Caco-2 (cell line): ENCODE measurements around the gene ERC2. TPM values are rescaled to one million over a fixed set of nuclear protein-coding genes. Genes with fewer than 3 reads are reported as not detected.

Experiments used
- BruUV-seq: library from RNA; stranded (reverse); fragments of 400-500 nt; replicated peaks from 2 replicates; lab custom pipeline; 2021; lab: Mats Ljungman, UMichigan
- CTCF ChIA-PET: fragments of 300-600 bp; sonication (Branson Sonifier 250); formaldehyde crosslinking; loops from one replicate; lab custom pipeline; 2022; ENCODE audit warnings: antibody characterized with exemption; lab: Charles Lee
- POLR2A ChIA-PET: fragments of 300-600 bp; sonication (Branson Sonifier 250); formaldehyde crosslinking; loops from one replicate; lab custom pipeline; 2022; ENCODE audit warnings: antibody characterized with exemption; lab: Charles Lee
- DNase-seq, 2 experiments: peaks; one replicate each; pipeline versions ENCODE4 v3.0.0 to v3.0.0-alpha.2; 2020 to 2022
- H3K27me3 ChIP-seq: replicated peaks from 2 replicates; pipeline ENCODE4 v1.6.0; 2011; ENCODE audit warnings: low read length; ENCODE audit not compliant: control insufficient read depth, insufficient read depth
- H3K36me3 ChIP-seq: 2 replicates; pipeline ENCODE4 v1.5.1; 2011; ENCODE audit warnings: low read length; ENCODE audit not compliant: control insufficient read depth, insufficient read depth
- H3K4me1 ChIP-seq: fragments of 250-450 bp; sonication (Bioruptor Pico); 2 replicates; pipeline ENCODE4 v1.5.1; 2020; ENCODE audit warnings: mild to moderate bottlenecking
- H3K4me3 ChIP-seq: 2 replicates; pipeline ENCODE4 v1.5.1; 2011; ENCODE audit warnings: low read depth, mild to moderate bottlenecking, control low read depth, low read length
- H3K9me3 ChIP-seq: fragments of 250-450 bp; sonication (Bioruptor Pico); 2 replicates; pipeline ENCODE4 v1.5.1; 2020; ENCODE audit warnings: mild to moderate bottlenecking, moderate library complexity
- H3K27ac Mint-ChIP-seq: one replicate; pipeline ENCODE4 v1.8.0; 2022; ENCODE audit warnings: mixed read lengths; ENCODE audit not compliant: unreplicated experiment
- H3K27me3 Mint-ChIP-seq: one replicate; pipeline ENCODE4 v1.8.0; 2022; ENCODE audit warnings: mixed read lengths; ENCODE audit not compliant: insufficient read depth, unreplicated experiment
- H3K36me3 Mint-ChIP-seq: one replicate; pipeline ENCODE4 v1.8.0; 2022; ENCODE audit warnings: mild to moderate bottlenecking, mixed read lengths; ENCODE audit not compliant: insufficient read depth, unreplicated experiment
- H3K4me1 Mint-ChIP-seq: one replicate; pipeline ENCODE4 v1.8.0; 2022; ENCODE audit warnings: low read depth, mixed read lengths; ENCODE audit not compliant: unreplicated experiment
- H3K4me3 Mint-ChIP-seq: one replicate; pipeline ENCODE4 v1.8.0; 2022; ENCODE audit warnings: mild to moderate bottlenecking, moderate library complexity, mixed read lengths; ENCODE audit not compliant: unreplicated experiment
- H3K9me3 Mint-ChIP-seq: one replicate; pipeline ENCODE4 v1.8.0; 2022; ENCODE audit warnings: mixed read lengths; ENCODE audit not compliant: unreplicated experiment
- CTCF ChIP-seq, 2 experiments: fragments of 200-600 bp in 1 of 2; IDR thresholded peaks; 1 replicate in 1 of 2; 2 replicates in 1 of 2; pipeline versions ENCODE4 v1.5.1 to v1.8.0; 2011 to 2022; ENCODE audit warnings: antibody characterized with exemption in 1 of 2, control low read depth in 1 of 2, inconsistent platforms in 1 of 2, low read depth in 1 of 2, low read length in 1 of 2, mild to moderate bottlenecking in 1 of 2, moderate library complexity in 1 of 2; ENCODE audit not compliant: insufficient read depth in 1 of 2, severe bottlenecking in 1 of 2, unreplicated experiment in 1 of 2
- intact Hi-C: fragments of 100-400 bp; cut with micrococcal nuclease; formaldehyde crosslinking; loops from one replicate; pipeline ENCODE4 v1.10.0; 2022; ENCODE audit not compliant: unreplicated experiment
- total RNA-seq: library from RNA; stranded (reverse); gene quantifications from 2 replicates; pipeline ENCODE4 v1.2.3, GENCODE V29; 2022

The ERC2 gene
- total RNA-seq, 1 experiment from 2014 or later = 0.54 TPM

GRCh38 chr3:55936549-55937052 is 531.7 kb downstream of the ERC2 start:
- POLR2A ChIA-PET = no interaction called here
- Mint-ChIP-seq H3K4me3 (no peak overlapping the region), H3K4me1 (no peaks in the 10 kb centered on the region), H3K9me3 (no peaks in the 10 kb centered on the region), H3K27me3 (no peaks in the 10 kb centered on the region), H3K36me3 (no peaks in the 10 kb centered on the region), H3K27ac (no peak overlapping the region)
- Histone ChIP-seq H3K4me1 (no peaks in the 10 kb centered on the region), H3K9me3 (no peaks in the 10 kb centered on the region), H3K27me3 (no peaks in the 10 kb centered on the region), H3K36me3 (no peaks in the 10 kb centered on the region), H3K4me3 (no peak overlapping the region)
- no peak for DNase-seq
- intact Hi-C loops = no loop called here
- TF ChIP-seq CTCF (IDR thresholded peaks at IDR 0.05; ENCODE audit: insufficient read depth in 1 of 2, low read depth in 1 of 2, low read length in 1 of 2, severe bottlenecking in 1 of 2, unreplicated experiment in 1 of 2) = no peak
- no TSS peak for BruUV-seq
- CTCF ChIA-PET = no interaction called here

- H3K9me3 Mint-ChIP-seq = no peaks in the 10 kb centered on the region
- H3K4me3 ChIP-seq = no peak overlapping the region
- H3K27me3 Mint-ChIP-seq = no peaks in the 10 kb centered on the region
- H3K27me3 ChIP-seq = no peaks in the 10 kb centered on the region
- ChIA-PET POLR2A (no interaction called here), CTCF (no interaction called here)
- BruUV-seq = no TSS peak
- no peaks in the 10 kb centered on the region for H3K36me3 Mint-ChIP-seq
- no peak for TF ChIP-seq CTCF (IDR thresholded peaks at IDR 0.05; ENCODE audit: insufficient read depth in 1 of 2, low read depth in 1 of 2, low read length in 1 of 2, severe bottlenecking in 1 of 2, unreplicated experiment in 1 of 2)
- no peaks in the 10 kb centered on the region for H3K4me1 ChIP-seq
- no peaks in the 10 kb centered on the region for H3K4me1 Mint-ChIP-seq
- no peak for DNase-seq
- H3K9me3 ChIP-seq = no peaks in the 10 kb centered on the region
- H3K36me3 ChIP-seq = no peaks in the 10 kb centered on the region
- intact Hi-C loops = no loop called here
- no peak overlapping the region for H3K27ac Mint-ChIP-seq
- H3K4me3 Mint-ChIP-seq = no peak overlapping the region
These were observed 533.0 kb downstream of the ERC2 start for GRCh38 chr3:55935241-55935640.

GRCh38 chr3:55934771-55935170 is 533.5 kb downstream of the ERC2 start:
- POLR2A ChIA-PET = no interaction called here
- no TSS peak for BruUV-seq
- no peak overlapping the region for H3K27ac Mint-ChIP-seq

More at GRCh38 chr3:55934771-55935170, 533.5 kb downstream of the ERC2 start:
- no peaks in the 10 kb centered on the region for H3K36me3 Mint-ChIP-seq
- no peak for TF ChIP-seq CTCF (IDR thresholded peaks at IDR 0.05; ENCODE audit: insufficient read depth in 1 of 2, low read depth in 1 of 2, low read length in 1 of 2, severe bottlenecking in 1 of 2, unreplicated experiment in 1 of 2)
- no peaks in the 10 kb centered on the region for H3K27me3 ChIP-seq
- no peaks in the 10 kb centered on the region for H3K4me1 ChIP-seq
- no peaks in the 10 kb centered on the region for H3K27me3 Mint-ChIP-seq
- H3K4me1 Mint-ChIP-seq = no peaks in the 10 kb centered on the region
- intact Hi-C loops = no loop called here
- CTCF ChIA-PET = no interaction called here
- H3K4me3 Mint-ChIP-seq = no peak overlapping the region
- H3K4me3 ChIP-seq = no peak overlapping the region
- no peaks in the 10 kb centered on the region for H3K9me3 Mint-ChIP-seq
- no peak for DNase-seq
- H3K9me3 ChIP-seq = no peaks in the 10 kb centered on the region
- H3K36me3 ChIP-seq = no peaks in the 10 kb centered on the region
